GM18909 (cell line): ENCODE results near the gene NUDT9.
"Not testable (repeated sequence)": the region's sequence is repeated elsewhere in the genome, so short reads cannot be mapped to it uniquely, and the experiment has no call there.

Source experiments
- ATAC-seq: cut with Tn5 transposase; IDR thresholded peaks from one replicate; pipeline ENCODE4 v1.9.1; 2021; ENCODE audit warnings: mild to moderate bottlenecking; ENCODE audit not compliant: unreplicated experiment, poor library complexity

The NUDT9 gene

GRCh38 chr4:87406462-87406861 is 15.9 kb upstream of the NUDT9 start:
- ATAC-seq: peak; percentile 63

- ATAC-seq: not testable (repeated sequence)
Measured at GRCh38 chr4:87406902-87407301, 15.5 kb upstream of the NUDT9 start.

- ATAC-seq: no peak
Measured at GRCh38 chr4:87409420-87409939, 12.9 kb upstream of the NUDT9 start.

- ATAC-seq: no peak
Measured at GRCh38 chr4:87410157-87410556, 12.2 kb upstream of the NUDT9 start.

GRCh38 chr4:87410679-87411078 is 11.7 kb upstream of the NUDT9 start:
- no peak for ATAC-seq

- ATAC-seq: no peak
Measured at GRCh38 chr4:87414816-87415215, 7.6 kb upstream of the NUDT9 start.

- ATAC-seq: no peak
Measured at GRCh38 chr4:87416965-87417364, 5.4 kb upstream of the NUDT9 start.

GRCh38 chr4:87418410-87418809 is 4.0 kb upstream of the NUDT9 start:
- ATAC-seq: not testable (repeated sequence)

- no peak for ATAC-seq
Measured at GRCh38 chr4:87419578-87420249, 2.7 kb upstream of the NUDT9 start.

- ATAC-seq: no peak
Measured at GRCh38 chr4:87420276-87420830, 2.0 kb upstream of the NUDT9 start.

- peak; percentile 24 for ATAC-seq
Measured at GRCh38 chr4:87423317-87424098, 1.1 kb downstream of the NUDT9 start.

GRCh38 chr4:87424099-87424543 is 1.7 kb downstream of the NUDT9 start:
- ATAC-seq: not testable (repeated sequence)

GRCh38 chr4:87425711-87426110 is 3.3 kb downstream of the NUDT9 start:
- no peak for ATAC-seq

GRCh38 chr4:87426865-87427517 is 4.6 kb downstream of the NUDT9 start:
- no peak for ATAC-seq

- ATAC-seq: no peak
Measured at GRCh38 chr4:87427518-87427868, 5.1 kb downstream of the NUDT9 start.

GRCh38 chr4:87428979-87429378 is 6.6 kb downstream of the NUDT9 start:
- ATAC-seq: no peak

- no peak for ATAC-seq
Measured at GRCh38 chr4:87430038-87430437, 7.7 kb downstream of the NUDT9 start.

GRCh38 chr4:87433342-87433741 is 11.0 kb downstream of the NUDT9 start:
- no peak for ATAC-seq

- ATAC-seq: no peak
Measured at GRCh38 chr4:87442889-87443288, 20.5 kb downstream of the NUDT9 start.

- ATAC-seq: no peak
Measured at GRCh38 chr4:87444741-87445140, 22.4 kb downstream of the NUDT9 start.

- no peak for ATAC-seq
Measured at GRCh38 chr4:87445964-87446363, 23.6 kb downstream of the NUDT9 start.
